ENCODE data around the gene FDX2. TPM values are rescaled to one million over a fixed set of nuclear protein-coding genes. Genes with fewer than 3 reads are reported as not detected.

Gene FDX2
- total RNA-seq, result 21.8 and 37.1 TPM in 2 replicates

DNA sequence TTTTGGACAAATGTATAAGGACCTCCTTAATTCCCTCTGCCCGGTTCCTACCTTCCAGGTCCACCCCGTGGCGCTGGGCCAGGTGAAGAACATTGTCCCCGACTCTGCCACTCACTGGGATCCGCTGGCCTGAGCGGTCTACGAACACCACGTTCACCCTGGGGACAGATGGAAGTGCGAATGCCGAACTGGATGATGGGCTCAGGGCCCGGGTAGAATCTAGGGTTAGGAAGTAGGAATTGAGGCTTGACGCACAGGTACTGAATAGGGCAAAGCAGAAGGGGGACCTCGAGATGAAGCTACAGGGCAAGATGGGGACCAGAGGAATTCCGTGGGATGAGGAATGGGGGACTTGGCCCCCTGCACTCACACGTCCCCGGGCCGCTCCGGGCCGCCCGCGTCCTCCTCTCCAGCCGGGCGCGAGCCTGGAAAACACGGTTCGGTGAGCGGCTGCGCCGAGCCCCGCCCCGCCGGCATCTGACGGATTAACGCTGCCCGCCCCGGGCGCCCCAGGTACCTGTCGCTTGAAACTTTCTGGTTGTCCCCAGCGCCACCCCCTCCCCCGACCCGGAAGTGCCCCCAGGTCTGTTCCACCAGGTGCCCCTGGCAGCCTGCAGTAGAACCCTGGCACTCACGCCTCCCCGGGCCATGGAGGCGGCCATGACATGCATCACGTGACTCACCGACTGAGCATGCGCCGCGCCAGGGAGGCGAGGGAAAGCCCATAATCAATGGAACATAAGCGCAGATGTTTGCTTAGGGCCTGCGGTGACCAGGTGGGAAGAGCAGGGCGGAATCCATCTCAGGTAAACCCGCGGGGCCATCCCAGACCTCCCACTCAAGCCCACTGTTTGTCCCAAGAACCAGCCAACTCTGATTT is at the start of gene FDX2:
TSS of gene FDX2 (minus strand) at position 681 of the 880 bp plus-strand sequence. CDS start at position 662, 19 bp downstream.

DNA sequence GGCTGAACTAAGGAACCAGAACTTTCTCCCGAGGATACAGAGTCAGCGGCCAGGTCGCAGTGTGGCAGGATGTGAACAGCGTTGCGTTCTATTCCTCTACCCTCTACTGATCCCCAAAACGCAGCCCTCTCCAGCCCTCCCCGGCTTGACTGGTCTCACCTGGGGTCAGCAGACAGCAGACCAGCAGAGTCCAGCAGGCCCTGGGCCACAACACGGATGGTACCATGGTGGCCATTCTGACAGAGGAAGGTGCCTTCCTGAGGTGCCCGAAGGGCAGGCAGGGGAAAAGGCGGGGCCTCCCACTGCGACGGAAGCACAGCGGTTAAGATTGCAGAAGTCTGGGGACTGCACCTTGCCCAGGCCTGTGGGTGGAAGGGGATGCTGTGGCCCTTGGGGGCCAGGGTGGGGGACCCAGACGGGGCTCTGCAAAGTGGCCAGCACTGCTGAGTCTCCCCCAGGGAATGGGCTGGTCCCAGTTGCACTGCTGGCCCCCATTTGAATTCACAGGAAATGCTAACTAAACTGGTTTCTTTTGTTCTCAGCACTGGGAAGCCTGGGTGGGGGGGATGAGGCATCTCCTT is 23.7 kb upstream of the FDX2 start, which contains the start of gene ICAM3:
TSS of gene ICAM3 (minus strand) at position 245 of the 581 bp plus-strand sequence. CDS start at position 235, 10 bp downstream.

DNA sequence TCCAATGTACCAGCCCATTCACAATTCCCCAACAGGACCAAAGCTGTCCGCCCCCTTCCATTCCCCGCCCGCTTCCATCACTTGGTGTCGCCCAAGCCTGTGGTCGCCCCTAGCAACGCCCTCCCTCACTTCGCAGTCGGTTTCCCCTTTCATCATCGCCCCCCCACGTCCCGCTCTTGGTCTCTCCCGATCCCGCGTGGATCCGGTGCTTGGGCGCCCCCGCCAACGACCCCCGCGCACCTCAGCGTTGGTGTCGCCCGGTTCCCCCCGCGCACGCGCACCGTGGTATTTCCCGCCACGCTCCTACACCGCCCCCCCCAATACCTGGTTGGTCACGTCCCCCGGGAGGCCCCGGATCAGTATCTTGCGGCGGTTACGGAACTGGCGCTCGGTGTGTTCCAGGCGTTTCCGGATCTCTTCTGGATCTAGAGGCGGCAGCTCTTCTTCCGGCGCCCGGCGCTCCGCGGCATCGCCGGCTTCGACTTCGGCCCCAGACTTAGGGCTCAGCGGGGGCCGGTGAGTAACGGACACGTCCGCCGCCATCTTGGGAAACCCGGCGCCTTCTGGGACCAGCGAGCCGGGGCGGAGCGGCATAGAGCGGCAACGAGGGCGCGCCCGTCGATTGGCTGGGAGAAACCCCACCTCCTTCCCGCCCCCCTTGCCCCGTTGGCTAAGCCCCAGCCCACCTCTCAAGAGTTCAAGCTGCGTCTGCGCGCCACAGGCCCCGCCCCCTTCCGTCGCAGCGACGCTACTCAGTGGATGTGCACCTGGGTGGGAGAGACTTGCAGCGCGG is 17.3 kb upstream of the FDX2 start, which contains the start of gene RAVER1:
TSS of gene RAVER1 (minus strand) at position 565 of the 793 bp plus-strand sequence. CDS start at position 543, 22 bp downstream.

DNA sequence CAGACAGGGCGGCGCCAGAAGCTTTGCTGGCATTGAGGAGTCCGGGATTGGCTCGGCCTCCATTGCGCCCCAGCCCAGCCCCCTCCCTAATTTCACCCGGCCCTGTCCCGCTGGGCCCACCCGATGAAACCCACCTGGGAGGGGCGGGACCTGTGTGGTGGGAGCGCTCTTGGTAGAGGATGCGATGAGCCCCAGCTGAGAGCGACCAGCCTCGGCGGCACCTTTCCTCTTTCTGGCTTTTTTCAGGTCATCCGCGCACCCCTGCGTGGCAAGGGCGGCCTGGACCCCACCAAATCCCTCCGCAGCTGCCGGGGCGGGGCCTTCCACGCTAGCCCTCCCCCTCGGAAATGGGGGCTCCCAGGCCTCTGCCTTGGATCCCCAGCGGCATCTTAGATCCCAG is 6.4 kb downstream of the FDX2 start, which contains the start of gene ZGLP1:
TSS of gene ZGLP1 (minus strand) at position 393 of the 400 bp plus-strand sequence.

DNA sequence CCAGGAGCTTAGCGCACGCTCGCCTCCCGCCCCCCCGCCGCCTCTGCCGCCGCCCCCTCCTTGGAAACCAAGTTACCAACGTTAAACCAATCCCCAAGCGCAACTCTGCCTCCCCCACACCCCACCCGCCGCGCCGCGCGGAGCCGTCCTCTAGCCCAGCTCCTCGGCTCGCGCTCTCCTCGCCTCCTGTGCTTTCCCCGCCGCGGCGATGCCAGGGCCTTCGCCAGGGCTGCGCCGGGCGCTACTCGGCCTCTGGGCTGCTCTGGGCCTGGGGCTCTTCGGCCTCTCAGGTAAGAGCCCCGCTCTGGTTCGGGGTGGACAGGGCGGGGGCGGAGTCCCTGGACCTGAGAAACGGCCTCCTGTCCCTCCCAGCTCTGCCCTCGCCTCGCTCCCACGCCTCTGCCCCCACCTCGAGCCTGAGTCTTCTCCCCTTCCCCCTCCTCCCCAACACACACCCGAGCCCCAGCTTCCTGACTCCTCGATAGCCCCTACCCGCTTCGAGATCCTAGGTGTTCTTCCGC is 25.9 kb downstream of the FDX2 start, which contains the start of gene ICAM5:
TSS of gene ICAM5 (plus strand) at position 117 of the 521 bp plus-strand sequence. CDS start at position 209, 92 bp downstream.

DNA sequence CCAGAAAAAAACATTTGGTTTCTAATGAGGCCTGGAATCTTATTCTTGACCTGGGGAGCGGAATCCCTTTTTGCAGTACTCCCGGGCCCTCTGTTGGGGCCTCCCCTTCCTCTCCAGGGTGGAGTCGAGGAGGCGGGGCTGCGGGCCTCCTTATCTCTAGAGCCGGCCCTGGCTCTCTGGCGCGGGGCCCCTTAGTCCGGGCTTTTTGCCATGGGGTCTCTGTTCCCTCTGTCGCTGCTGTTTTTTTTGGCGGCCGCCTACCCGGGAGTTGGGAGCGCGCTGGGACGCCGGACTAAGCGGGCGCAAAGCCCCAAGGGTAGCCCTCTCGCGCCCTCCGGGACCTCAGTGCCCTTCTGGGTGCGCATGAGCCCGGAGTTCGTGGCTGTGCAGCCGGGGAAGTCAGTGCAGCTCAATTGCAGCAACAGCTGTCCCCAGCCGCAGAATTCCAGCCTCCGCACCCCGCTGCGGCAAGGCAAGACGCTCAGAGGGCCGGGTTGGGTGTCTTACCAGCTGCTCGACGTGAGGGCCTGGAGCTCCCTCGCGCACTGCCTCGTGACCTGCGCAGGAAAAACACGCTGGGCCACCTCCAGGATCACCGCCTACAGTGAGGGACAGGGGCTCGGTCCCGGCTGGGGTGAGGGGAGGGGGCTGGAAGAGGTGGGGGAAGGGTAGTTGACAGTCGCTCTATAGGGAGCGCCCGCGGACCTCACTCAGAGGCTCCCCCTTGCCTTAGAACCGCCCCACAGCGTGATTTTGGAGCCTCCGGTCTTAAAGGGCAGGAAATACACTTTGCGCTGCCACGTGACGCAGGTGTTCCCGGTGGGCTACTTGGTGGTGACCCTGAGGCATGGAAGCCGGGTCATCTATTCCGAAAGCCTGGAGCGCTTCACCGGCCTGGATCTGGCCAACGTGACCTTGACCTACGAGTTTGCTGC is 28.7 kb downstream of the FDX2 start, which contains the start of gene ICAM4:
TSS of gene ICAM4 (plus strand) at position 153 of the 935 bp plus-strand sequence. CDS start at position 211, 58 bp downstream.

DNA sequence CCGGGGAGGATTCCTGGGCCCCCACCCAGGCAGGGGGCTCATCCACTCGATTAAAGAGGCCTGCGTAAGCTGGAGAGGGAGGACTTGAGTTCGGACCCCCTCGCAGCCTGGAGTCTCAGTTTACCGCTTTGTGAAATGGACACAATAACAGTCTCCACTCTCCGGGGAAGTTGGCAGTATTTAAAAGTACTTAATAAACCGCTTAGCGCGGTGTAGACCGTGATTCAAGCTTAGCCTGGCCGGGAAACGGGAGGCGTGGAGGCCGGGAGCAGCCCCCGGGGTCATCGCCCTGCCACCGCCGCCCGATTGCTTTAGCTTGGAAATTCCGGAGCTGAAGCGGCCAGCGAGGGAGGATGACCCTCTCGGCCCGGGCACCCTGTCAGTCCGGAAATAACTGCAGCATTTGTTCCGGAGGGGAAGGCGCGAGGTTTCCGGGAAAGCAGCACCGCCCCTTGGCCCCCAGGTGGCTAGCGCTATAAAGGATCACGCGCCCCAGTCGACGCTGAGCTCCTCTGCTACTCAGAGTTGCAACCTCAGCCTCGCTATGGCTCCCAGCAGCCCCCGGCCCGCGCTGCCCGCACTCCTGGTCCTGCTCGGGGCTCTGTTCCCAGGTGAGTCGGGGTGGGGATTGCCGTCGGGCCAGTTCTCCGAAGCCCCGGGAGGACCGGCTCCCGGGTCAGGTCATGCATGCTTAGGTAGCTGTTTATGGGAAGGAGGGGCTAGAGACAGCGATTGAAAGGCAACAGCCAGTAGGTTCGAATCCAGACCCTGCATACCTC is 45.0 kb downstream of the FDX2 start, which contains the start of gene ICAM1:
TSS of gene ICAM1 (plus strand) at position 505 of the 779 bp plus-strand sequence. CDS start at position 545, 40 bp downstream.

Other genes with a start within 250 kb of the FDX2 start
- 7.5 and 21.2 TPM in 2 replicates for gene SHFL, start 229.7 kb downstream of the FDX2 start, total RNA-seq
- 0.89 TPM in 1 of 2 replicates, not detected in the other for gene ANGPTL6, start 213.3 kb downstream of the FDX2 start, total RNA-seq
- 25.9 and 43.5 TPM in 2 replicates for gene PPAN, start 209.7 kb downstream of the FDX2 start, total RNA-seq
- 2.1 and 5.1 TPM in 2 replicates for gene P2RY11, start 204.3 kb downstream of the FDX2 start, total RNA-seq
- gene EIF3G, start 196.1 kb downstream of the FDX2 start, total RNA-seq, result 245 and 306 TPM in 2 replicates
- gene DNMT1, start 121.1 kb downstream of the FDX2 start, total RNA-seq, result 37.1 and 155 TPM in 2 replicates
- gene S1PR2, start 84.7 kb downstream of the FDX2 start, total RNA-seq, result 2.8 and 6.2 TPM in 2 replicates
- 100 and 139 TPM in 2 replicates for gene MRPL4, start 63.8 kb downstream of the FDX2 start, total RNA-seq
- gene ICAM1, start 44.9 kb downstream of the FDX2 start, total RNA-seq, result 20.5 and 41.3 TPM in 2 replicates
- gene ICAM4, start 29.1 kb downstream of the FDX2 start, total RNA-seq, result 0.33 and 1.1 TPM in 2 replicates
- 0.16 and 0.63 TPM in 2 replicates for gene ICAM5, start 26.1 kb downstream of the FDX2 start, total RNA-seq
- gene ZGLP1, start 6.2 kb downstream of the FDX2 start, total RNA-seq, result 0.89 and 2.8 TPM in 2 replicates
- 37.5 and 56.5 TPM in 2 replicates for gene RAVER1, start 17.5 kb upstream of the FDX2 start, total RNA-seq
- gene ICAM3, start 23.6 kb upstream of the FDX2 start, total RNA-seq, result 3.7 and 9.0 TPM in 2 replicates
- gene TYK2, start 64.6 kb upstream of the FDX2 start, total RNA-seq, result 110 and 147 TPM in 2 replicates
- gene CDC37, start 87.5 kb upstream of the FDX2 start, total RNA-seq, result 119 and 192 TPM in 2 replicates
- gene PDE4A, start 104.5 kb upstream of the FDX2 start, total RNA-seq, result 5.2 and 8.2 TPM in 2 replicates
- gene KEAP1, start 187.3 kb upstream of the FDX2 start, total RNA-seq, result 63.1 and 74.4 TPM in 2 replicates
- gene S1PR5, start 201.4 kb upstream of the FDX2 start, total RNA-seq, result 0.65 and 0.76 TPM in 2 replicates
- 36.3 and 50.5 TPM in 2 replicates for gene ATG4D, start 227.9 kb upstream of the FDX2 start, total RNA-seq
- 8.6 and 13.5 TPM in 2 replicates for gene KRI1, start 250.0 kb upstream of the FDX2 start, total RNA-seq

All from mesangial cell (primary cell).